ENCODE data around the gene VWA5B1.

VWA5B1 gene

GRCh38 chr1:20351911-20352701 is 61.4 kb downstream of the VWA5B1 start:
- DNase-seq: no peak

GRCh38 chr1:20353836-20354235 is 63.2 kb downstream of the VWA5B1 start:
- DNase-seq: no peak

GRCh38 chr1:20354610-20355009 is 63.9 kb downstream of the VWA5B1 start:
- DNase-seq: no peak

GRCh38 chr1:20355101-20355827 is 64.6 kb downstream of the VWA5B1 start:
- no peak for DNase-seq

- peak; percentile 28 for DNase-seq
These were observed 65.4 kb downstream of the VWA5B1 start for GRCh38 chr1:20355828-20356735.

- no peak for DNase-seq
These were observed 66.3 kb downstream of the VWA5B1 start for GRCh38 chr1:20356850-20357459.

GRCh38 chr1:20357796-20358195 is 67.1 kb downstream of the VWA5B1 start:
- no peak for DNase-seq

- no peak for DNase-seq
These were observed 68.1 kb downstream of the VWA5B1 start for GRCh38 chr1:20358761-20359263.

GRCh38 chr1:20359451-20360330 is 69.0 kb downstream of the VWA5B1 start:
- peak; percentile 81 for DNase-seq

- DNase-seq: no peak
These were observed 70.7 kb downstream of the VWA5B1 start for GRCh38 chr1:20361401-20361800.

GRCh38 chr1:20361805-20362381 is 71.2 kb downstream of the VWA5B1 start:
- DNase-seq: peak; percentile 53

GRCh38 chr1:20362856-20363255 is 72.2 kb downstream of the VWA5B1 start:
- DNase-seq: no peak

GRCh38 chr1:20365421-20366055 is 74.9 kb downstream of the VWA5B1 start:
- DNase-seq: no peak

- DNase-seq: no peak
These were observed 75.4 kb downstream of the VWA5B1 start for GRCh38 chr1:20366056-20366462.

GRCh38 chr1:20366463-20367115 is 75.9 kb downstream of the VWA5B1 start:
- no peak for DNase-seq

- peak; percentile 46 for DNase-seq
These were observed 76.5 kb downstream of the VWA5B1 start for GRCh38 chr1:20367116-20367585.

- DNase-seq: no peak
These were observed 77.0 kb downstream of the VWA5B1 start for GRCh38 chr1:20367626-20368025.

- DNase-seq: no peak
These were observed 78.3 kb downstream of the VWA5B1 start for GRCh38 chr1:20368866-20369470.

GRCh38 chr1:20370698-20371097 is 80.0 kb downstream of the VWA5B1 start:
- no peak for DNase-seq

Measured in stimulated activated CD4-positive, alpha-beta T cell treated with anti-CD3 and anti-CD28 coated beads, Interleukin-15, amount 100 ng/mL, for 24 hours (primary cell).